Measurements from ENCODE around the gene ARL2.
A peak's percentile ranks its signal among the peaks of the same experiment; 100 is the strongest.

DNA sequence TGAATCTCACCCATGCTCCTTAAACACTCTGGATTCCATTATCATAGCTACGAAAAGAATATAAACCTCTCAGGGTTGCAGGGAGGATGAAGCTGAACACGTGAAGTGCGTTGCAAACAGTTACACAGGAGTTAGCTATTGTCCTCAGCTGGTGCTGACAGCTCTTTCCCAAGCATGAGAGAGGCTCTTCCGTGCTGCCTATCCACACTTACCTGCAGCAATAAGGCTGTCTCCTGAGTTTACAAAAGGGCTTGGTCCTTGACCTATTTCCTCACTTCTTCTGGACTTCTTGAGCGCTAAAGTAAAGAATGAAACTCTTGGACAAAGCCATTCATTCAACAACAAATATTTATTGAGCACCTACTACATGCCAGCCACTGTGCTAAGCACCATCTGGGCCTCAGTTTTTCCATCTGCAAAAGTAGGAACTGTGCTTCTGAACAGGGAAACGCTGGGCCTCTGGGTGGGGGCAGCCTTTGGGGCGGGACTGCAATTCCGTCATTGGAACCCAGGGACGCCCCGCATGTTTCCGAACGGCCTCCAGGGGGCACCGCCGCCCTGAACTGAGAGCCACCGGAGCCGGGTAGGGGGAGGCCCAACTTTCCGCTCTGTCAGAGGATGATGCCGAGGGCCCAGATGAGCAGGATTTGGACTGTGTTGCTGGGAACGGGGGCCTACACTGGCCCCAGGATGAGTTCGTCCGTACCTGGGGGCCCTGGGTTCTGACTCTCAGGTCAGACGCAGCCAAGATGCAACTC lies 651 bp upstream of the ARL2 start:
- TF ChIP-seq, protein P1, sequence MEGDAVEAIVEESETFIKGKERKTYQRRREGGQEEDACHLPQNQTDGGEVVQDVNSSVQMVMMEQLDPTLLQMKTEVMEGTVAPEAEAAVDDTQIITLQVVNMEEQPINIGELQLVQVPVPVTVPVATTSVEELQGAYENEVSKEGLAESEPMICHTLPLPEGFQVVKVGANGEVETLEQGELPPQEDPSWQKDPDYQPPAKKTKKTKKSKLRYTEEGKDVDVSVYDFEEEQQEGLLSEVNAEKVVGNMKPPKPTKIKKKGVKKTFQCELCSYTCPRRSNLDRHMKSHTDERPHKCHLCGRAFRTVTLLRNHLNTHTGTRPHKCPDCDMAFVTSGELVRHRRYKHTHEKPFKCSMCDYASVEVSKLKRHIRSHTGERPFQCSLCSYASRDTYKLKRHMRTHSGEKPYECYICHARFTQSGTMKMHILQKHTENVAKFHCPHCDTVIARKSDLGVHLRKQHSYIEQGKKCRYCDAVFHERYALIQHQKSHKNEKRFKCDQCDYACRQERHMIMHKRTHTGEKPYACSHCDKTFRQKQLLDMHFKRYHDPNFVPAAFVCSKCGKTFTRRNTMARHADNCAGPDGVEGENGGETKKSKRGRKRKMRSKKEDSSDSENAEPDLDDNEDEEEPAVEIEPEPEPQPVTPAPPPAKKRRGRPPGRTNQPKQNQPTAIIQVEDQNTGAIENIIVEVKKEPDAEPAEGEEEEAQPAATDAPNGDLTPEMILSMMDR (IDR thresholded peaks at IDR 0.05; ENCODE audit: insufficient read depth, low read depth, low read length), result peak; percentile 47
- TF ChIP-seq EZH2 (IDR thresholded peaks at IDR 0.05; ENCODE audit: insufficient read depth, low read length), result no peak

Data from astrocyte (in vitro differentiated cells and primary cell).